SH-SY5Y (cell line): ENCODE results near the gene SH3GL2.

Experiments
- GATA2 ChIP-seq: IDR thresholded peaks from 2 replicates; pipeline ENCODE4 v1.6.1; 2011; ENCODE audit warnings: mild to moderate bottlenecking, low read depth, low read length
- GATA3 ChIP-seq: IDR thresholded peaks from 2 replicates; pipeline ENCODE4 v1.6.1; 2011; ENCODE audit warnings: low read depth, mild to moderate bottlenecking, low read length, moderate library complexity

SH3GL2 gene

DNA sequence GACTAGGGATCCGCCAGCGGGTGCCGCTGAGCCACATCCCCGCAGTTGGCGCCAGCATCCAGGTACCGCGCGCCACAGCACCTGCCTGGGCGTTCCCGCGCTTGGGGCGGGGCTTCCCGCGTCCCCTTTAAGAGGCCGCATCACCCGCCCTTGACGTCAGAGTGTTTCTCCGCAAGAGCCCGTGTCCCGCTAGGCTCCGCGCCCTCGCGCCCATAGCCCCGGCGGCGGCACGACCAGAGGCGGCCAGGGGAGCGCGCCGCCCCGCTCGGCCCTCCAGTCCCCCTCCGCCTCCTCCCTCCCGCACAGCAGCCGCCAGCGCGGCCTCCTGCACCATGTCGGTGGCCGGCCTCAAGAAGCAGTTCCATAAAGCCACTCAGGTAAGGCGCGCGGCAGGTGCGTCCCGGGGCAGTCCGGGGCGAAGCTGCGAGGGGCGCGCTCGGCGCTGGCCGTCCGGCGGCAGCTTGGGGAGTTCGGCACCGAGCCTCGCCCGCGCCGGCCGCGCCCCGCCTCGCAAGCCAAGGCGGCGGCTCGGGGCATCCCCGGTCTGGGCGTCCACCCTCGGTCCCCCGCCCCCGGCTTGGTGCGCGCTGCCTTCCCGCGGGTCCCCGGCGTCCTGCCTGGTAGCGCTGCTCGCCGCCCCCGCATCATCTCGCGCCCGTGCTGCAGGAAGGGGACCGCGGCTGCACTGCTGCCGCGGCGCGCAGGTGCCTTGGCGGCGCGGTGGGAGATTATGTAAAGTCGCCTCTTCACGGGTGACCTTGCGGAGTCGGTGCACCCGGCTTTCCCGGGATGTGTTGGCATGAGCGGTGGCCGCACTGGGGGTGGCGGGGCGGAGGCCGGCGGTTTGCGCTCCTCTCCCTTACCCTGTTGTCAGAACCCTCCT lies at the start of gene SH3GL2:
Gene SH3GL2, plus strand, starts transcription at position 156 of the 883 bp plus-strand sequence.
- no peak for TF ChIP-seq GATA3
- no peak for TF ChIP-seq GATA2

DNA sequence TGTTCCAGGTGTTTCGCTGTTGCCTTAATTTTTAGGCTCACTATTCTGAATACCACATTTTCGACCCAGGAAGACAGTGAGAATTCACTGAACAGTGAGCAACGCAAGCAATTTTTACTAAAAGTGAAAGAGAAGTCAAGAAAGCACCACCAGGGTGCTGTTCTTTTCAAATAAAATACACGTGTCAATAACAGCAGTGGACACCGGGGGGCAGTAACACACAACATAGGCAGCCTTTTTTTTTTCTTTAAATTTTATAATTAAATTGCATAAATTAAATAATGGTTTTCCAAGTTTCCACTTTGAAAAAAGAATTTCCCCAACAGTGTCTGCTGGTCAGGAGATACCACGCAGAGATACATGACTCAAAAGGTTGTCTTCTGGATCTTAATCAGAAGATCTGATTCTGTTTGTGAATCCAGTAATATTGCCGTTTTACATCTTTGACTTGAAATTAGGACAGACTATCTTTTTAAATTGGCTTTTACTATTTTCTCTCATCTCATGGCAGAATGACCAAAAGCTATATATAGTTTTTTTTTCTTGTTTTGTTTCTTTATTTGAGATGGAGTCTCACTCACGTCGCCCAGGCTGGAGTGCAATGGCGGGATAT lies 47.1 kb upstream of the SH3GL2 start:
- TF ChIP-seq GATA3 (no peak), GATA2 (no peak)

DNA sequence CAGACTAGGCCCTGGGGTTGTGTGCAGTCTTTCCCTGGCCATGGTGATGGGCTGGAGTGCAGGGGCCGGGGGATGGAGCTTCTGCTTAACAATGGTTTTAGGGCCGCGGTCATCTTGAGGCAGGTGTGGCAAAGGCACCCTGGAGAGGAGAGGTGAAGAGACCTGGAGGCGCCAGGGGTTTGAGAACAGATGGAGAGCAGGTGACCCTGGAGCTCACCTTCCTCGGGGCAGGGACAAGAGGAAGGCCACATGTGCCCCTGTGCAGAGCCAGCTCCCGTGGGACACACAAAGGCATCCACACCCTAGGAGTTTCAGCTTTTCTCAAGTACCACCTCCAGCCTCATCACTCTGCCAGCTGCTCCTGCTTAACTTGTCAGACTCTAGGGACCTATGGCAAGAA lies 46.4 kb upstream of the SH3GL2 start:
- TF ChIP-seq GATA3: no peak
- no peak for TF ChIP-seq GATA2

DNA sequence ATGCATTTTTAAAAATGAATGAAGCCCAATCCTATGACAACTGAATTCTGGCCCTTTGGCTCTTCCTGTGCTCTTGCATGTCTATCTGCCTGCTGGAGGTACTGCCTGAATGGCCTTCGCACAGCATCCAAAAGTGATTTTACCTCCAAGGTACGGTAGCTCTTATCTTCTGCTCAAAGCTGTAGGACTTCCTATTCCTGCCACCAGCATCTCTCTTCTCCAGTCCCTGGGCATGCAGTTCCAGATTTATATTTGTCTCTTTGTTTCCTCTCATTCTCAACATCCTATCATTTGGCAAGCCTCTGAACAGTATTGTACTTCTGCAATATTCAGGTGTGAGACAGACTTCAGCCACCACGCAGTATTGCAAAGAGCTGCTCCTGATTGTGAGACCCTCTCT lies 43.7 kb upstream of the SH3GL2 start:
- no peak for TF ChIP-seq GATA2

DNA sequence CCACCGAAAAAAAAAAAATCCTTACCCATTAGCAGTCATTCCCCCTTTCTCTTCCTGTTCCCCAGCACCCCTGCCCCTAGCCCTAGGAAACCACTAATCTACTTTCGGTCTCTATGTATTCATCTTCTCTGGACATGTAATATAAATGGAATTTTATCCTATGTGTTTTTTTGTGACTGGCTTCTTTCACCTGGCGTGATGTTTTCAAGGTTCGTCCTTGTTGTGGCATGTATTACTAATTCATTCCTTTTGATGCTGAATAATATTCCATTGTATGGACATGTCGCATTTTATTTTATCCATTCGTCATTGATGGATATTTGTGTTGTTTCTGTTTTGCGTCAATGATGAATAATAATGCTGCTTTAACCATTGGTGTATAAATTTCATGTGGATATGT lies 42.8 kb upstream of the SH3GL2 start:
- TF ChIP-seq GATA2 (no peak), GATA3 (no peak)

DNA sequence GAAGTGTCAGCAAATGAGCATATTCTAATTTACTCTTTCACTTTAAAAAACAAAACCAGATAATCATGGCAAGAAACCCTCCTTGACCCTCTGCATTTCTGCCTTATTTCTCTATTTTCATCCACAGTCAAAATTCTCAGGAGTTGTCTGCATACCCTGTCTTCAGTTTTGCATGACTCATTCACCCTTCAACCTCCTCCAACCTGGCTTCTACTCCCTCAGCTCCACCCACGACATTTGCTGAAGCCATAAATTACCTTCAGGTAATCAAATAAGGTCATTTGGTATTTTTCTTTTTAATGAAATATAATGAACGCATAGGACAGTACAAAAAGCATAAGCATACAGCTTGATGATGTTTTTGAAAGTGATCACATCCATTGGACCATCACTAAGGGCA lies 27.8 kb upstream of the SH3GL2 start:
- TF ChIP-seq GATA3: no peak
- no peak for TF ChIP-seq GATA2

DNA sequence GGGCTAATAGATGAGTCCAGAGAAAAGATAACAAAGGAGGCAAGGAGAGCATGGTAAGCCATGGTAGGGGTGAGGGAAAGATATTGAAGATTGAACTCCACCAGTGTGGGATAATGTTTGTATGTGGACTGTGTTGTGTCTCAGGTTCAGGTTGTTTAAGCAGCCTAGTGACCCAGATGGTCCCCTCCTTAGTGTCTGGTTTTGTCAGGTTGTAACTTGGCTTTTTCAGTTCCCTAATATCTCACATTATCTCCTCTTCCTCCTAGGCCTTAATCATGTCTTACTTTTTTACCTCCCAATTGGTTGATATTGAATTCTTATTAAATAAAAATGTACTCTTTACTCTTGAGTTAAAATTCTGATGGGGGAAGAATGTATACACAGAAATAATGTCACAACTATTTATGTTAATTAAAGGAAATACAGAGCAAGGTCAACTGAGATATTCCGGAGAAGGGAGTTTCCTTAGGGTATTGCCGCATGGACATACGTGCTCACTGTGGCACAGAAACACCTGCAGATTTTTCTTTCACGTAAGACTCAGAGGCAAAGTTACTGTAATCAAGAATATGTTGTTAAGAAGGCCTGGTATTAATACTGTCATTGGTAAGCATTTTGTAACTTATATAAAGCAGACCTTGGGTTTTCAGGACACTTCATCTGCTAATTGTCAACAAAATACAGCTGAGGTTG lies 23.4 kb upstream of the SH3GL2 start:
- TF ChIP-seq GATA2 (no peak), GATA3 (no peak)

DNA sequence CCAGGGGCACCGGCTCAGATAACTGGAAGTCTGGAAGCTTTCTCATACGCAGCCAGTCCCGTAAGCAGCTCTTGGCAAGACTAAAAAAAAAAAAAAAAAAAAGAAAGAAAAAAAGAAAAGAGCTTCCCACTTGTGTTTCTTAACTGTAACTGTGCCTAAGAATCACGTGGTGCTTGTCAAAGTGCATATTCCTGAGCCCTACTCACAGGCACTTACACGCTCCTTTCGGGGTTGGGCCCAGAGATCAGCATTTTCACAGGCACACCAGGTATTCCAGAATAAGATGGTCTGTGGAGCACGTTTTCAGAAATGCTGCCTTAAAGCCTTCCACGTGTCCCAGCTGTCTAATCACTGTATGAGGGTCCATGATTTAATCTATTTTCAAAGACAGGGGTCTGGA lies 22.6 kb upstream of the SH3GL2 start:
- TF ChIP-seq GATA2: no peak
- TF ChIP-seq GATA3: no peak

DNA sequence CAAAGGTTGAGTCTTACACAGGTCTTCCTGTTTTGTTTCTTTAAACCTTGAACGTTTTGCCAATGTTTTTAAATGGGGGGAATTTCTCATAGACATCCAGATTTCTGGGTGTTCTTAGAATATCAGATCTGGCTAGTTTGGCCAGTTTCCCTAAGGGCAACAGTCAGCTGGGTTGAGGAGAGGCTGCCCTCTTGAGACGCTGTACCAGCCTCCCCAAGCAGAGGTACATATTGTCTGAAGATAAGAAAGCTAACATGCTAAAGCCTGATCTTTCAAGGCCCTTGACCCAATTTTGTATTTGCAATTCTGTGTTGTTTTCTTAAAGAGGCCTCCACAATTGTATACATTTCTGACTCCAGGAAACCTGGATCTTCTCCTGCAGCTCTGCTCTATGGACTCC lies 21.9 kb upstream of the SH3GL2 start:
- TF ChIP-seq GATA3 (no peak), GATA2 (no peak)

DNA sequence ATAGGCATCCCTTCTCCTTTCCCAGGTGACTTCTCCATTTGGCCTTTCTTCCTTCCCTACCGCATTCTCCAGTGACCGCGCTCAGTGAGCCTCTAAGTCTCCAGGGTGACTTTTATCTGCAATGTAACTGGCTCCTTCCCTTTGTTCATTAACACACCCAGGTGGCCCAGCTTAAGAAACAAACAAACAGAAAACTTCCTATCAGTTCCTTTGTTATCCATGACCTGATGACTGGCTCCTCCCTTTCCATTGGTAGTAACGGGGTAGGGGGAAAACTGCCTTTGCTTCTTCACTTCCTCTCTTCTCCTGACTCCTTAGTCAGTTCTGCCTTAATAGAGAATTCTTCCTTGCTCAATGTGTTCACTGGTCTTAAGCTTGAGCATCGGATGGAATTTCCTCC lies 7.0 kb upstream of the SH3GL2 start:
- no peak for TF ChIP-seq GATA3
- no peak for TF ChIP-seq GATA2

DNA sequence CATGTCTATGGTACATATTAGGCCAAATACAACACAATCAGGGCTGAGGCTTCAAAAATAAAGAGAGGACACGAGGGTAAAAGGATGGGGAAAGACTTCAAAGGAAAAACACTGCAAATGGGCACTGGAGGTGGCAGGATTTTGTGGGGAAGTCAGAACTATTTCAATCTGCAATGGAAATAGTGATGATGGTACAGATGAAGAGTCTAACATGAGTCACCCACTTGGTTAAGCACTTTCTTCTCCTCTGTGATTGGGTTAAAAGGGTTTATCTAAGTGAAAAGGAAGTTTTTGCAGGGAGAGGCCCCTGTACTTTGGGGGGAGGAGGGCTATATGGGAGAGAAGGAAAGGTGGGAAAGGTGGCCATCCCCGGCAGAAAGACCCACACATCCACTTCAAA lies 4.5 kb upstream of the SH3GL2 start:
- TF ChIP-seq GATA2 (no peak), GATA3 (no peak)

DNA sequence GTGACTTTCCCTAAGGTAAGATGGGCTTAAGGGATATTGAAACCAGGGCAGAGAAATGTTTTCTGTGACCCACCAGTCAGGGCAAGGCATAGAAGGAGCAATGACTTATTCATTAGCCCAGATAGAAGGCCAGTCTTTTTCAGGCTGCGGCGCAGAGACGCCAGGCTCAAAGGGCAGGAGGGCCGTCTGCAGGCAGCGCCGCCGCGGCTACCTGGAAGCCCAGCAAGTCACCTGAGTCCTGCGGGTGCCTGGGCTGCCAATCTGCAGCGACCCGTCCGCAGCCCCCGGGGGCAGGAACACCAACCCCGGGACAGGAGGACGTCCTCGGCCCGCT lies 322 bp upstream of the SH3GL2 start:
- TF ChIP-seq GATA3 (no peak), GATA2 (no peak)

DNA sequence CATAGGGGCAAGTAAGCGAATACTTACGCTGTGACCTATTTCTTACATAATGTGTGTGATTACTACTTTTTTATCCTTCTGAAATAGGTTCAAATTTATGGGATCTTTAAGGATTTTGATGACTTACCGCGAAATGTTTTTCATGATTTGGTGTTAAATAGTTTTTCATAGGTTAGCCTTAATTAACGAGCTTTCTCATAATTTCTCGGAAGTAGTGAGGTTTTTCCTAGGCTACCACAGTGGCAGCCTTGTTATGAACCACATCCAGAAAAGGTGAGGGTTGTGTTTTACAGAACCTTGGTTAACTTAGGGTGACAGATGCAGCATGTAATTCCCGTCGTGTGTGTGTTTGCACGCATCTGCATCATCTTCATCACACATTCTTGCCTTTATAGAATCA lies 1.3 kb downstream of the SH3GL2 start:
- no peak for TF ChIP-seq GATA3
- no peak for TF ChIP-seq GATA2

DNA sequence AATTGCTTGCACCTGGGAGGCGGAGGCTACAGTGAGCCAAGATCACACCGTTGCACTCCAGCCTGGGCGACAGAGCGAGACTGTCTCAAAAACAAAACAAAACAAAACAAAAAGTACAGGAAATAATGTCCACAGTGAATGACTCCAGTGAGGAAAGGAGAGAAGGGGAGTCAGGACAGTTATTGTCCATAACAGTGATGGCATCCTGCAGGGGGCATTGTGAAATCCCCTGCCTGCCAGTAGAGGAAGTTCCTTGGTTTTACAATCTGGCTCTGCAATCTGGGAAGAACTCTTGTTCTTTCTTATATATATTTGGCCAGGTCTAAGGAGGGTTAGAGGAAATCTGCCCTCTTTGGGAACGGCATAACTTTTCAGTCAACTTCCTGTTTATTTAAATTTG lies 8.2 kb downstream of the SH3GL2 start:
- TF ChIP-seq GATA2: no peak
- TF ChIP-seq GATA3: no peak

DNA sequence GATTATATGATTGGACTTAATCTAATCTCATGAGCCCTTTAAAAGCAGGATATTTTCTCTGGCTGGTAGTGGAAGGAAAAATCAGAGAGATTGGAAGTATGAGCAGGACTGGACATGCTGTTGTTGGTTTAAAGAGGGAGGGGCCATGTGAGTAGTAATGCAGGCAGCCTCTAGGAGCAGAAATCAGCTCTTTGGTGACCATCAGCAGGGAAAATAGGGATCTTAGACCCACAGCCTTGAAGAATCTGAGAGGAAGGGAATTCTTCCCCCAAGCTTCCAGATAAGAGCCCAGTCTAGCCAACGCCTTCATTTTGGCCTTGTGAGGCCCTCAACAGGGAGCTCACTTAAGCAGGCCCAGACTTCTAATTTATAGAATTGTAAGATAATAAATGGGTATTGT lies 9.5 kb downstream of the SH3GL2 start:
- TF ChIP-seq GATA2 (no peak), GATA3 (no peak)

DNA sequence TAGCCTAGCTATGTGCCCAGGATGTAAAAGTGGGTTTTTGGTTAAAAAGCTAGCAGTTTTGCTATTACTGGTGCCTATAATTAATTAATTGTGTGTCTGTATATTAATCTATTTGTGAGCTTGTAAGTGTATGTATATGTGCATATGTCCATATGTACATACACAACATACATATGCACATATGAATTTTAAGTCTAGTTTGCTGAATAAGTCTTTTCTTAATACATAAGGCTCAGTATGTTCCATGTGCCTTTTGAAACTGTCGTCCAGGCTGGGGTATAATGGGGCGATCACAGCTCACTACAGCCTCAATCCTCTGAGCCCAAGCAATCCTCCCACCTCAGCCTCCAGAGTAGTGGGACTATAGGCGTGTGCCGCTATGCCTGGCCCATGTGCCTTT lies 10.1 kb downstream of the SH3GL2 start:
- no peak for TF ChIP-seq GATA2
- no peak for TF ChIP-seq GATA3

DNA sequence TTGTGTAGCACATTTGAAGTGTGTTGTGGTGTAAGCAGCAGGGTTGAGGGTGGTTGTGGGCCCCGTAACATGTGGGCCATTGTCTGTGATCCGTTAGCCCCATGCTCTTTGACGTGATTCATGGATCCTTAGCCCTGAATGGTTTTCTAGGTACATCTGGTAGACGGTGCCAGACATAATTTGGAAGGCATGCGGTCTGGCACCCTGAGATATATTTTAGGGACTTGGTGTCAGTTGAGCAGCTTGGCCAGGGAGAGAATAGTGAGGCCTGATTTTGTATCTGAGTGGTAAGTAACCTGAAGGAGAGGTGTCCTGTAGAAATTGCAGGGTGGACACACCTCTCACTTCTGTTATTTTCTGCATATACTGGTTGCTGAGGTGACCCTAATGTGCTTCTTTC lies 10.9 kb downstream of the SH3GL2 start:
- TF ChIP-seq GATA3: no peak
